Fibroblast of villous mesenchyme (primary cell): ENCODE measurements around the gene PSEN1. TPM values are rescaled to one million over a fixed set of nuclear protein-coding genes. Genes with fewer than 3 reads are reported as not detected.

ENCODE experiments used
- DNase-seq: peaks from one replicate; pipeline ENCODE4 v3.0.0-alpha.2; 2010; ENCODE audit warnings: low read depth
- H3K4me3 ChIP-seq: 2 replicates; pipeline ENCODE4 v1.5.1; 2011; ENCODE audit warnings: low read depth, mild to moderate bottlenecking, low read length
- total RNA-seq: library from RNA; depleted of rRNA; stranded (reverse); fragments of >200 nt; gene quantifications from 2 replicates; pipeline ENCODE4 v1.2.3, GENCODE V29; 2012
- TF ChIP-seq, protein P1 (sequence below): IDR thresholded peaks from 2 replicates; pipeline ENCODE4 v1.5.1; 2012; ENCODE audit warnings: low read depth, mild to moderate bottlenecking, low read length; ENCODE audit not compliant: insufficient read depth

Gene PSEN1
- total RNA-seq, 1 donor, result 57.4 TPM

GRCh38 chr14:73251516-73252215 lies 115.4 kb downstream of the PSEN1 start:
- no peak for DNase-seq
- TF ChIP-seq, protein P1, sequence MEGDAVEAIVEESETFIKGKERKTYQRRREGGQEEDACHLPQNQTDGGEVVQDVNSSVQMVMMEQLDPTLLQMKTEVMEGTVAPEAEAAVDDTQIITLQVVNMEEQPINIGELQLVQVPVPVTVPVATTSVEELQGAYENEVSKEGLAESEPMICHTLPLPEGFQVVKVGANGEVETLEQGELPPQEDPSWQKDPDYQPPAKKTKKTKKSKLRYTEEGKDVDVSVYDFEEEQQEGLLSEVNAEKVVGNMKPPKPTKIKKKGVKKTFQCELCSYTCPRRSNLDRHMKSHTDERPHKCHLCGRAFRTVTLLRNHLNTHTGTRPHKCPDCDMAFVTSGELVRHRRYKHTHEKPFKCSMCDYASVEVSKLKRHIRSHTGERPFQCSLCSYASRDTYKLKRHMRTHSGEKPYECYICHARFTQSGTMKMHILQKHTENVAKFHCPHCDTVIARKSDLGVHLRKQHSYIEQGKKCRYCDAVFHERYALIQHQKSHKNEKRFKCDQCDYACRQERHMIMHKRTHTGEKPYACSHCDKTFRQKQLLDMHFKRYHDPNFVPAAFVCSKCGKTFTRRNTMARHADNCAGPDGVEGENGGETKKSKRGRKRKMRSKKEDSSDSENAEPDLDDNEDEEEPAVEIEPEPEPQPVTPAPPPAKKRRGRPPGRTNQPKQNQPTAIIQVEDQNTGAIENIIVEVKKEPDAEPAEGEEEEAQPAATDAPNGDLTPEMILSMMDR, result no peak
- H3K4me3 ChIP-seq, result no peak overlapping the region

- DNase-seq, result no peak
- TF ChIP-seq, protein P1, result no peak
These were observed 116.4 kb downstream of the PSEN1 start for GRCh38 chr14:73252491-73253322.

DNA sequence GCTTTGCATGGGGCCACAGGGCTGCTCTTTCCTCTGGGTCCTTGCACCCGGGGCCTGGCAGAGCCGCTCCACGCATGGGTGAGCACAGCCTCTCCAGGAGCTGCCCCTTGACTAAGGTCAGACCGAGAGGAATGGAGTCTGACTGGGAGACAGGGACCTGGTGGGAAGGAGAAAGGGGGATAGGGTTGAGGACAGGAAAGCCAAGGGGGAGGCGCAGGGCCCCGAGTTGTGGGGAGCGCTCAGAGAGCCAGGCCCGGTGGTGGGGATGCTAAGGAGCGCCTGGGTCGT lies 117.0 kb downstream of the PSEN1 start:
- no peak overlapping the region for H3K4me3 ChIP-seq
- TF ChIP-seq, protein P1, result no peak
- DNase-seq, result no peak

More at GRCh38 chr14:73252491-73253322, 116.4 kb downstream of the PSEN1 start:
- no peak overlapping the region for H3K4me3 ChIP-seq

DNA sequence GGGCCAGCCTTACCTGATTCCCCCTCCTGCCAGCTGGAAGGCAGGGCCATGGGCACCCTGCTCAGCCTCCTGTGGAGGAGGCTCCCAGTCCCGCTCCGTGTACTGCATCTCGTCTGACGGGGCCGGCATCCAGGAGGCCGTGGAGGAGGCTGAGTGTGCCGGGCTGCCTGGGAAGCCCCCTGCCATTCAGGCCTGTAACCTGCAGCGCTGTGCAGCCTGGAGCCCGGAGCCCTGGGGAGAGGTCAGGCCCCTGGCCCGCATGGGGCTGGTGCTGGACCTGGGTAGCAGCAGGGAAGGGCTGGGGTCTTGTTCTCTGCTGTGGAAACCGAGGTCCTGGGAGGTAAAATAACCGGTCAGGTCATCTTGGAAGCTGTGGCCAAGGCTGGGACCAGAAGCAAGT lies 117.4 kb downstream of the PSEN1 start:
- H3K4me3 ChIP-seq, result no peak overlapping the region
- no peak for DNase-seq
- TF ChIP-seq, protein P1, result no peak

DNA sequence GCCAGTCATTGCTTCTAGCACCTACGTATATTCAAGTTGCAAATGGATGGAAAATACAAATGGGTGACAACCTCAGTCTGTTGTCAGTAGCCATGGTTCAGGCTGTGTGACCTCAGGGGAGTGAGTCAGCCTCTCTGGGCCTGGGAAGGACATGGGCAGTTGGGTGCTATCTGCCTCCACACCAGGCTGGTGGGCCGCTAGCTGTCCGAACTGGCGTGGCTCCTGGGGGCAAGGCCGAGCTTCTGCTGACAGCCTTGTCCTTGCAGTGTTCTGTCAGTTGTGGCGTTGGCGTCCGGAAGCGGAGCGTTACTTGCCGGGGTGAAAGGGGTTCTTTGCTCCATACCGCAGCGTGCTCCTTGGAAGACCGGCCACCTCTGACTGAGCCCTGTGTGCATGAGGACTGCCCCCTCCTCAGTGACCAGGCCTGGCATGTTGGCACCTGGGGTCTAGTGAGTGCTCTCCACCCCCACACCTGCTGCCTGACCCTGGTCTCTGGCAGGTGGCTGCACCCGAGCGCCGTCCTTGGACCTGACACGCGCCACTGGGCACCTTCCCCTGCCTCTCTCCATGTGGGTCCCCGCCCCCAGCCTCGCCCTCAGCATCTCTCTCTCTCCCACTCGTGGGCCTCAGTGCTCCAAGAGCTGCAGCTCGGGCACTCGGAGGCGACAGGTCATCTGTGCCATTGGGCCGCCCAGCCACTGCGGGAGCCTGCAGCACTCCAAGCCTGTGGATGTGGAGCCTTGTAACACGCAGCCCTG lies 118.1 kb downstream of the PSEN1 start:
- TF ChIP-seq, protein P1, result no peak
- DNase-seq, result no peak
- no peak overlapping the region for H3K4me3 ChIP-seq

- H3K4me3 ChIP-seq, result no peak overlapping the region
- no peak for DNase-seq
- TF ChIP-seq, protein P1, result no peak
These were observed 118.7 kb downstream of the PSEN1 start for GRCh38 chr14:73255005-73255400.
